K562 (cell line): ENCODE results near the gene TMEM131L. TPM values are rescaled to one million over a fixed set of nuclear protein-coding genes. Genes with fewer than 3 reads are reported as not detected.

Experiments used
- ATAC-seq: fragments of 200-7000 bp; cut with Tn5 transposase; 3 replicates; pipeline ENCODE4 v1.9.1; 2020; ENCODE audit warnings: moderate library complexity
- BruUV-seq: library from RNA; stranded (reverse); fragments of 400-500 nt; replicated peaks from 2 replicates; lab custom pipeline; 2021; lab: Mats Ljungman, UMichigan
- CTCF ChIA-PET: fragments of 300-600 bp; formaldehyde crosslinking; extraction: SDS; loops from one replicate; lab custom pipeline; 2021; ENCODE audit warnings: low intra/inter-chr PET ratio; lab: Yijun Ruan, JAX
- POLR2A ChIA-PET: fragments of 300-600, 350-650 bp; sonication (Branson Sonifier 250); formaldehyde crosslinking; extraction: SDS; loops from one replicate; lab custom pipeline; 2021; ENCODE audit warnings: antibody characterized with exemption, inconsistent platforms; lab: Yijun Ruan, JAX
- DNase-seq, 4 experiments: peaks; one replicate each; pipeline versions ENCODE4 v3.0.0 to v3.0.0-alpha.2; 2011 to 2018; ENCODE audit warnings: low spot score in 3 of 4, mixed read lengths in 3 of 4; ENCODE audit errors: extremely low read depth in 1 of 4
- FAIRE-seq: peaks from 2 replicates; lab custom pipeline; 2011; peaks lifted over from hg19 to GRCh38; lab: Jason Lieb, UNC
- H2AFZ ChIP-seq: 2 replicates; pipeline ENCODE4 v1.6.0; 2011; ENCODE audit warnings: low read depth, low read length, control low read depth, inconsistent platforms
- H3K27ac ChIP-seq: fragments of 200-600 bp; 3 replicates; pipeline ENCODE4 v1.8.0; 2011; ENCODE audit warnings: low read depth, mild to moderate bottlenecking, control low read depth, inconsistent platforms, low read length, moderate library complexity, mixed read lengths; ENCODE audit errors: extremely low read depth
- H3K27me3 ChIP-seq, 2 experiments: fragments of 300-600 bp in 1 of 2; 2 replicates in 1 of 2; 3 replicates in 1 of 2; pipeline versions ENCODE4 v1.6.0 to v1.8.0; 2011; ENCODE audit warnings: inconsistent platforms in 2 of 2, low read length in 2 of 2, mild to moderate bottlenecking in 1 of 2, mixed read lengths in 1 of 2, moderate library complexity in 1 of 2; ENCODE audit not compliant: control insufficient read depth in 2 of 2, insufficient read depth in 2 of 2
- H3K36me3 ChIP-seq: fragments of 300-600 bp; 3 replicates; pipeline ENCODE4 v1.8.0; 2011; ENCODE audit warnings: mild to moderate bottlenecking, low read length, inconsistent platforms; ENCODE audit not compliant: control insufficient read depth, insufficient read depth
- H3K4me1 ChIP-seq, 2 experiments: fragments of 200-600 bp in 1 of 2; replicated peaks in 1 of 2; 2 replicates in 1 of 2; 3 replicates in 1 of 2; pipeline versions ENCODE4 v1.5.1 to v1.8.0; 2011; ENCODE audit warnings: inconsistent platforms in 2 of 2, low read length in 2 of 2, mild to moderate bottlenecking in 1 of 2, mixed read lengths in 1 of 2, moderate library complexity in 1 of 2; ENCODE audit not compliant: control insufficient read depth in 2 of 2, insufficient read depth in 2 of 2
- H3K4me2 ChIP-seq: 2 replicates; pipeline ENCODE4 v1.6.1; 2011; ENCODE audit warnings: low read length, control low read depth, inconsistent platforms, mixed read lengths; ENCODE audit not compliant: insufficient read depth
- H3K4me3 ChIP-seq: fragments of 200-600 bp; sonication (generic), shearing (Covaris generic); 2 replicates; pipeline ENCODE4 v1.5.1; 2016; ENCODE audit warnings: control low read depth, inconsistent platforms
- H3K79me2 ChIP-seq: fragments of 200-600 bp; 3 replicates; pipeline ENCODE4 v1.8.0; 2011; ENCODE audit warnings: low read length, inconsistent platforms; ENCODE audit not compliant: control insufficient read depth, insufficient read depth
- H3K9ac ChIP-seq, 2 experiments: 2 replicates each; pipeline versions ENCODE4 v1.6.0 to v1.6.1; 2011; ENCODE audit warnings: low read depth in 2 of 2, low read length in 2 of 2, control low read depth in 1 of 2, inconsistent platforms in 1 of 2, mild to moderate bottlenecking in 1 of 2, mixed read lengths in 1 of 2; ENCODE audit not compliant: insufficient read depth in 1 of 2
- H3K9me1 ChIP-seq: one replicate; pipeline ENCODE4 v1.6.0; 2011; ENCODE audit warnings: inconsistent platforms, mild to moderate bottlenecking, low read length, moderate library complexity; ENCODE audit not compliant: control insufficient read depth, insufficient read depth
- H3K9me3 ChIP-seq: replicated peaks from 2 replicates; pipeline ENCODE4 v1.5.1; 2011; ENCODE audit warnings: low read depth, low read length, inconsistent platforms; ENCODE audit not compliant: control insufficient read depth, insufficient read depth
- H4K20me1 ChIP-seq: replicated peaks from 2 replicates; pipeline ENCODE4 v1.6.1; 2011; ENCODE audit warnings: low read length, inconsistent platforms, mixed read lengths; ENCODE audit not compliant: control insufficient read depth, insufficient read depth
- KAT8 ChIP-seq: fragments of 450-650 bp; IDR thresholded peaks from 2 replicates; pipeline ENCODE4 v1.6.1; 2016; ENCODE audit warnings: low read depth, mild to moderate bottlenecking
- MCM5 ChIP-seq: fragments of 450-650 bp; IDR thresholded peaks from 2 replicates; pipeline ENCODE4 v1.6.1; 2016; ENCODE audit warnings: low read depth
- MEIS2 ChIP-seq: fragments of 450-650 bp; IDR thresholded peaks from 2 replicates; pipeline ENCODE4 v1.6.1; 2014; ENCODE audit warnings: mild to moderate bottlenecking; ENCODE audit not compliant: partially characterized antibody
- NFE2 ChIP-seq: IDR thresholded peaks from 2 replicates; pipeline ENCODE4 v1.6.1; 2014; ENCODE audit warnings: antibody characterized with exemption, low read depth
- PBX2 ChIP-seq, 2 experiments: IDR thresholded peaks in 1 of 2; conservative IDR thresholded peaks in 1 of 2; 2 replicates each; pipeline ENCODE4 v1.6.1; 2016; ENCODE audit warnings: low read depth in 2 of 2, mild to moderate bottlenecking in 1 of 2, missing compliant biosample characterization in 1 of 2, missing genetic modification characterization in 1 of 2, moderate library complexity in 1 of 2
- PKNOX1 ChIP-seq: fragments of 450-650 bp; IDR thresholded peaks from 2 replicates; pipeline ENCODE4 v1.6.1; 2016
- RBM17 ChIP-seq: fragments of 200-400 bp; formaldehyde crosslinking; IDR thresholded peaks from 2 replicates; pipeline ENCODE4 v1.6.1; 2017; ENCODE audit warnings: low read depth, mild to moderate bottlenecking, low read length, borderline replicate concordance
- TCF7L2 ChIP-seq: fragments of 150-350 bp; IDR thresholded peaks from 2 replicates; pipeline ENCODE4 v1.6.1; 2016; ENCODE audit warnings: low read depth, mild to moderate bottlenecking, low read length, moderate library complexity
- ZNF133 ChIP-seq: fragments of 250-450 bp; sonication (Bioruptor Pico); IDR thresholded peaks from 2 replicates; pipeline ENCODE4 v1.4.0; 2020; ENCODE audit warnings: mild to moderate bottlenecking
- ZNF282 ChIP-seq: sonication (generic); formaldehyde crosslinking; IDR thresholded peaks from 2 replicates; pipeline ENCODE4 v1.8.1; 2023; ENCODE audit warnings: missing genetic modification reagents
- ZNF740 ChIP-seq, 3 experiments: fragments of 200-800 bp in 1 of 3; sonication (Bioruptor generic) in 1 of 3; sonication (generic) in 1 of 3; formaldehyde crosslinking in 1 of 3; IDR thresholded peaks; 2 replicates each; pipeline versions ENCODE4 v1.6.1 to v1.8.0; 2016 to 2022; ENCODE audit warnings: mild to moderate bottlenecking in 2 of 3, missing compliant biosample characterization in 2 of 3, missing genetic modification characterization in 2 of 3, missing genetic modification reagents in 1 of 3
- WGBS: fragments of 100-300 bp; shearing (Covaris generic); methylation state at CpG from one replicate; pipeline ENCODE4 v1.1.6; 2016; ENCODE audit warnings: low coverage, mixed read lengths; ENCODE audit not compliant: insufficient coverage; ENCODE audit errors: missing lambda C conversion rate; 5-methylcytosine and 5-hydroxymethylcytosine counted together
- in situ Hi-C: fragments of 300-500 bp; cut with MboI; formaldehyde crosslinking; loops from 4 replicates; pipeline ENCODE4 v1.15.0; 2018; ENCODE audit warnings: inconsistent platforms, mixed read lengths
- intact Hi-C: fragments of 100-400 bp; cut with micrococcal nuclease; formaldehyde crosslinking; loops from 2 replicates; pipeline ENCODE4 v1.14.2; 2022
- polyA plus RNA-seq, 8 experiments: library from polyadenylated mRNA; depleted of rRNA in 4 of 8; stranded (reverse) in 5 of 8; unstranded in 3 of 8; fragments of >200 nt; fragmentation: Nextera tagmentation in 2 of 8; fragmentation: Illumina TruSeq in 1 of 8; extraction: Ambion mirVana in 2 of 8; extraction: Trizol in 1 of 8; gene quantifications; 2 replicates each; pipeline versions ENCODE4 v1.2.1 to v1.2.3, GENCODE V29; 2011 to 2014; ENCODE audit warnings: inconsistent platforms in 1 of 8, missing spikeins in 1 of 8
- total RNA-seq, 7 experiments: library from RNA; depleted of rRNA in 6 of 7; stranded (reverse); fragments of >200 nt in 6 of 7; fragmentation: Illumina TruSeq in 2 of 7; extraction: Trizol in 2 of 7; gene quantifications; 2 replicates each; pipeline versions ENCODE4 v1.2.1 to v1.2.3, GENCODE V29; 2011 to 2021; ENCODE audit warnings: low replicate concordance in 1 of 7

TMEM131L gene
- total and polyA plus RNA-seq, 9 of the 15 experiments (the other 6 are each of a cell fraction or from before 2014, with no cell fraction given) = 1.2 to 20.8 (median 12.9) TPM

- Histone ChIP-seq H3K79me2 (peaks cover 67% of the 10 kb centered on the region), H3K27me3 (no peaks in the 10 kb centered on the region), H3K4me2 (no peak overlapping the region), H4K20me1 (no peaks in the 10 kb centered on the region; the same call in 1 of the 2 replicates), H3K9me3 (no peaks in the 10 kb centered on the region), H3K36me3 (peaks cover 37% of the 10 kb centered on the region; the same call in 2 of the 3 replicates), H3K9me1 (no peaks in the 10 kb centered on the region), H3K4me3 (no peak overlapping the region), H2AFZ (no peak overlapping the region), H3K27ac (no peak overlapping the region), H3K9ac (no peak overlapping the region), H3K4me1 (peaks cover 20 to 32% of the 10 kb centered on the region in 2 experiments; a peak in 4 of 5 replicates)
- BruUV-seq = no TSS peak
- in situ Hi-C loops (no loop called here), intact Hi-C loops (loop anchor here (5.0 to 10.0 kb wide), 3 partner anchors 53 to 124 kb away; partner anchors contain the start of gene MND1)
- no peak for ATAC-seq
- FAIRE-seq = no peak
- TF ChIP-seq PBX2 (CRISPR knock-in tag; IDR thresholded peaks at IDR 0.05; ENCODE audit: low read depth) (no peak), PBX2 (tag; conservative IDR thresholded peaks at IDR 0.05; ENCODE audit: low read depth) (peak; percentile 26; the same call in 1 of the 2 replicates), MCM5 (no peak), ZNF282 (no peak), ZNF740 (CRISPR knock-in tag; IDR thresholded peaks at IDR 0.05) (no peak), ZNF740 (tag; IDR thresholded peaks at IDR 0.05) (no peak), TCF7L2 (no peak), KAT8 (no peak), NFE2 (no peak), MEIS2 (peak; percentile 36), ZNF133 (CRISPR knock-in tag) (no peak), RBM17 (no peak), PKNOX1 (0 out of 2 replicates have a peak, but pooled peaks have one; percentile 28)
- ChIA-PET POLR2A (no interaction called here), CTCF (no interaction called here)
- no peak for DNase-seq
- 79% methylated on average over 2 of the region's 2 CpGs for WGBS
Observed at GRCh38 chr4:153469031-153469430, 2.9 kb downstream of the TMEM131L start.
